ENCODE results near the gene ABCD2. TPM values are rescaled to one million over a fixed set of nuclear protein-coding genes. Genes with fewer than 3 reads are reported as not detected.
A peak's percentile ranks its signal among the peaks of the same experiment; 100 is the strongest.

The ABCD2 gene
- total RNA-seq, 4 donors from 2014 or later, result 0.37 to 1.9 (median 0.55) TPM; not detected in 1

- intact Hi-C loops (cut with DNase I; ENCODE audit: low total_unique reads), result no loop called here
- no peak overlapping the region for H3K27ac ChIP-seq
- in situ Hi-C loops (cut with MboI; ENCODE audit: low pct_ligation_motif_present in 1 of 4, low pct_unique_long_range_greater_than_20kb in 1 of 4, low sequenced_read_pairs in 3 of 4), result loop anchor here in 1 of 4 donors (10.0 kb wide), 1 partner anchor 103 kb away; no protein-coding TSS in a partner anchor
- H3K4me1 ChIP-seq, result no peaks in the 10 kb centered on the region
- no peak overlapping the region for H3K4me3 ChIP-seq
- H3K27me3 ChIP-seq, result no peaks in the 10 kb centered on the region
- DNase-seq, result no peak
- no peaks in the 10 kb centered on the region for H3K36me3 ChIP-seq
- TF ChIP-seq POLR2A (IDR thresholded peaks at IDR 0.05) (no peak), CTCF (IDR thresholded peaks at IDR 0.05) (no peak), EP300 (IDR thresholded peaks at IDR 0.05; ENCODE audit: low read depth) (no peak), POLR2AphosphoS5 (IDR thresholded peaks at IDR 0.05) (no peak)
- no peaks in the 10 kb centered on the region for H3K9me3 ChIP-seq
Measured at GRCh38 chr12:39592295-39592694, 27.3 kb downstream of the ABCD2 start.

GRCh38 chr12:39588348-39588747 is 31.3 kb downstream of the ABCD2 start:
- intact Hi-C loops (cut with DNase I; ENCODE audit: low total_unique reads) (no loop called here), in situ Hi-C loops (cut with MboI; ENCODE audit: low pct_ligation_motif_present in 1 of 4, low pct_unique_long_range_greater_than_20kb in 1 of 4, low sequenced_read_pairs in 3 of 4) (no loop called here)
- no peak for DNase-seq
- H3K4me1 ChIP-seq, result no peaks in the 10 kb centered on the region
- no peaks in the 10 kb centered on the region for H3K9me3 ChIP-seq
- H3K4me3 ChIP-seq, result no peak overlapping the region
- H3K36me3 ChIP-seq, result no peaks in the 10 kb centered on the region
- no peaks in the 10 kb centered on the region for H3K27me3 ChIP-seq
- 73 to 92% methylated on average over 9 of the region's 9 CpGs for WGBS, 2 donors (ENCODE audit: low coverage in 1 of 2)
- no peak for TF ChIP-seq CTCF (IDR thresholded peaks at IDR 0.05)
- H3K27ac ChIP-seq, result no peak overlapping the region

- no peaks in the 10 kb centered on the region for H3K4me1 ChIP-seq
- 45 to 52% methylated on average over 2 to 3 of the region's 3 CpGs for WGBS, 2 donors (ENCODE audit: low coverage in 1 of 2)
- H3K9me3 ChIP-seq, result no peaks in the 10 kb centered on the region
- no peak overlapping the region for H3K4me3 ChIP-seq
- no peaks in the 10 kb centered on the region for H3K27me3 ChIP-seq
- H3K36me3 ChIP-seq, result no peaks in the 10 kb centered on the region
- no peak overlapping the region for H3K27ac ChIP-seq
- TF ChIP-seq CTCF (IDR thresholded peaks at IDR 0.05) (peak in 1 of 5 experiments; percentile 5), POLR2A (IDR thresholded peaks at IDR 0.05) (no peak)
- no peak for DNase-seq
- in situ Hi-C loops (cut with MboI; ENCODE audit: low pct_ligation_motif_present in 1 of 4, low pct_unique_long_range_greater_than_20kb in 1 of 4, low sequenced_read_pairs in 3 of 4), result no loop called here
- intact Hi-C loops (cut with DNase I; ENCODE audit: low total_unique reads), result no loop called here
Measured at GRCh38 chr12:39587225-39587624, 32.4 kb downstream of the ABCD2 start.

- no peaks in the 10 kb centered on the region for H3K4me1 ChIP-seq
- in situ Hi-C loops (cut with MboI; ENCODE audit: low pct_ligation_motif_present in 1 of 4, low pct_unique_long_range_greater_than_20kb in 1 of 4, low sequenced_read_pairs in 3 of 4), result no loop called here
- no peak for DNase-seq
- 80 to 84% methylated on average over 1 of the region's 1 CpG for WGBS, 2 donors (ENCODE audit: low coverage in 1 of 2)
- no peaks in the 10 kb centered on the region for H3K27me3 ChIP-seq
- intact Hi-C loops (cut with DNase I; ENCODE audit: low total_unique reads), result no loop called here
- no peaks in the 10 kb centered on the region for H3K36me3 ChIP-seq
- H3K27ac ChIP-seq, result no peak overlapping the region
- H3K4me3 ChIP-seq, result no peak overlapping the region
- no peaks in the 10 kb centered on the region for H3K9me3 ChIP-seq
- TF ChIP-seq POLR2A (IDR thresholded peaks at IDR 0.05) (no peak), CTCF (IDR thresholded peaks at IDR 0.05) (no peak), EP300 (IDR thresholded peaks at IDR 0.05; ENCODE audit: low read depth) (no peak), POLR2AphosphoS5 (IDR thresholded peaks at IDR 0.05) (no peak)
Measured at GRCh38 chr12:39586816-39587215, 32.8 kb downstream of the ABCD2 start.
